LNCAP (cell line): ENCODE results near the gene BCAT1.

ENCODE experiments used
- TF ChIP-seq, protein P1 (sequence below): fragments of 450-650 bp; IDR thresholded peaks from 2 replicates; pipeline ENCODE4 v1.5.1; 2017; ENCODE audit warnings: mild to moderate bottlenecking

The BCAT1 gene

DNA sequence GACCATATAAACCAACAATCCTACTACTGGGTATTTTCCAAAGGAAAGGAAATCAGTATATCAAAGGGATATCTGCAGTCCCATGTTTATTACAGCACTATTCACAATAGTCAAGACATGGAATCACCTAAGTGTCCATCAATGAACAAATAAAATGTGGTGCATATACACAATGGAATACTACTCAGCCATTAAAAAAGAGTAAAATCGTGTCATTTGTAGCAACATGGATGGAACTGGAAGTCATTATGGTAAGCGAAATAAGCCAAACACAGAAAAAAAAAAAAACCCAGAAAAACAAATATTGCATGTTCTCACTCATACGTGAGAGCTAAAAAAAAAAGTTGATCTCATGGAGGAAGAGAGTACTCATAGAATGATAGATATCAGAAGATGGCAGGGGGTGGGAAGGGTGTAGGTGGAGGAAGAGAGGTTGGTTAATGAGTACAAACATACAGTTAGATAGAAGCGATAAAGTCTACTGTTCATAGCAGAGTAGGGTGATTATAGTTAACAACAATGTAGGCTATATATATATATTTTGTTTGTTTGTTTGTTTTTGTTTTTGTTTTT lies 49.3 kb downstream of the BCAT1 start:
- TF ChIP-seq, protein P1, sequence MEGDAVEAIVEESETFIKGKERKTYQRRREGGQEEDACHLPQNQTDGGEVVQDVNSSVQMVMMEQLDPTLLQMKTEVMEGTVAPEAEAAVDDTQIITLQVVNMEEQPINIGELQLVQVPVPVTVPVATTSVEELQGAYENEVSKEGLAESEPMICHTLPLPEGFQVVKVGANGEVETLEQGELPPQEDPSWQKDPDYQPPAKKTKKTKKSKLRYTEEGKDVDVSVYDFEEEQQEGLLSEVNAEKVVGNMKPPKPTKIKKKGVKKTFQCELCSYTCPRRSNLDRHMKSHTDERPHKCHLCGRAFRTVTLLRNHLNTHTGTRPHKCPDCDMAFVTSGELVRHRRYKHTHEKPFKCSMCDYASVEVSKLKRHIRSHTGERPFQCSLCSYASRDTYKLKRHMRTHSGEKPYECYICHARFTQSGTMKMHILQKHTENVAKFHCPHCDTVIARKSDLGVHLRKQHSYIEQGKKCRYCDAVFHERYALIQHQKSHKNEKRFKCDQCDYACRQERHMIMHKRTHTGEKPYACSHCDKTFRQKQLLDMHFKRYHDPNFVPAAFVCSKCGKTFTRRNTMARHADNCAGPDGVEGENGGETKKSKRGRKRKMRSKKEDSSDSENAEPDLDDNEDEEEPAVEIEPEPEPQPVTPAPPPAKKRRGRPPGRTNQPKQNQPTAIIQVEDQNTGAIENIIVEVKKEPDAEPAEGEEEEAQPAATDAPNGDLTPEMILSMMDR = no peak

DNA sequence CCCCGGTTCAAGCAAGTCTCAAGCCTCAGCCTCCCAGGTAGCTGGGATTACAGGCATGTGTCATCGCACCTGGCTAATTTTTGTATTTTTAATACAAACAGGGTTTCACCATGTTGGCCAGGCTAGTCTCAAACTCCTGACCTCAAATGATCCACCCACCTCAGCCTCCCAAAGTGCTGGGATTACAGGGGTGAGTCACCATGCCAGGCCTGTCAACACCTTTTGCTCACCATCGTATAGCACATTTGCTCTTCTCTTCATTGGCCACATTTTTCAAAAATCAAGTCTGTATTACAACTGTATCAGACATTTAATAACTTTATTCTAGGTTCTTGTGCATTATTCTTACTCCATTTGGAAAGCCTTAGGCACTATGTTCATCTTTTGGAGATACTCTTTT lies 50.3 kb downstream of the BCAT1 start:
- TF ChIP-seq, protein P1 = no peak

DNA sequence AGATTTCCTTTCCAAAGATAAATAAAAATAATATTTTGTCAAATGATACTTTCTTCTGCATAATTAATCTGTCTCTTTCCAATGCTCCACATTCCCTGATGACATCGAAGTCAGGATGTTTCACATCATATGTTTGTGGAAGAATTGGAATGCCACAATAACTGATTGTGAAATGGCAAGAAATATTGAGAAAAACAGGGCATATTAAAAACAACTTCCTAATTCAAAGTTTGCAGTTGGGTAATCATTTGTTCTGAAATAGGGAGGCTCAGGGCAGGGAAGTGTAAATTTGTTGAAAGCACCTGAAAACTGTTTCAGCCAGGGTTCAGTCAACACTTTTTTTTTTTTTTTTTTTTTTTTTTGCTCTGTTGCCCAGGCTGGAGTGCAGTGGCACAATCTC lies 50.7 kb downstream of the BCAT1 start:
- TF ChIP-seq, protein P1 = no peak

DNA sequence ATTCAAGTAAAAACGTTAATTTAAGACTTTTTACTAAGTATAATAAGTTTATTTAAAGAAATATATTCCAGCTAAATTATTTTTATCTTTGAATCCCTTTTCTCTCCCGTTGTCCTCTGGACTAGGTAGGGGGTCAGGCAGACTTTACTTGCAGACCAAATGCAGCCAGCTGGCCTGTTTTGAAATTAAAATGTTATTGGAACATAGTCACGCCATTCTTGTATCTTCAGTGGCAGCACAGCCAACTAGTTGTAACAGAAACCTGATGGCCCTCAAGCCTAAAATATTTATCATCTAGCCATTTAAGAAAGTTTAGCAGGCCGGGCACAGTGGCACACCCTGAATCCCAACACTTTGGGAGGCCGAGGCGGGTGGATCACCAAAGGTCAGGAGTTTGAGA lies 52.7 kb downstream of the BCAT1 start:
- TF ChIP-seq, protein P1 = no peak

DNA sequence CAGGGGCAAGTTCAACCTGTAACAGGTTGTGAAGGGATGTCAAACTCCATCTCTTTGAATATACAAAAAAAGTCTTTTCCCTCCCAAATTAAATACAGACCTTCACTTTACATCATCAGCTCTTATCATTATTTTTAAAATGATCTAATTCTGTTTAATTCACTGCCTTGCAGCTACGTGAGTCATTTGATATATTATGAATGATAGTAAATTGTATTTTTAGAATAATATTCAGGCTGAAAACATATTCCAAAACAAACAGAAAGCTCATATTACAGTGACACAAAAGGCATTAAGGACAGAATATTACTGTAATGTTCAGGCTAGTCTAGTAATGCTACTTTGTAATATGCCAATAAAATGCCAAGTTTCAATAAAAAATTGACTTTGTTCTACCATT lies 53.3 kb downstream of the BCAT1 start:
- TF ChIP-seq, protein P1 = no peak

DNA sequence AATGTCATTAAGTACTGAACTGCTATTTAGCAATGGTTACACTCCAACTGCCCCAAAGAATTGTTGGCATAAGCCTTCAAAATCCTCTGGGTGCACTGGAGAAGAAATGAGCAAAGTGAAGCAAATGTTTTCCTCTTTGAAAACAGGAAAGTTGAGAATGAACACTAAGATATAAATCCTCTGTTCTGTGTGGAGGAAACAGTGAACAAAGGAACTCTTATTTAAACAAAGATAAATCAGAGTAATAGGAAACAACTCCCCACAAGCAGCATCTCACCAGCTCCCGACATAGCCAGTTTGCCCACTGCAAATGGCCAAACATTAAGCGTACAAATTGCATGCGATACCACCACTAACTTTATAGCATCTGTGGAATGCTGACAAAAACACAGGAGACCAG lies 54.0 kb downstream of the BCAT1 start:
- TF ChIP-seq, protein P1 = no peak

DNA sequence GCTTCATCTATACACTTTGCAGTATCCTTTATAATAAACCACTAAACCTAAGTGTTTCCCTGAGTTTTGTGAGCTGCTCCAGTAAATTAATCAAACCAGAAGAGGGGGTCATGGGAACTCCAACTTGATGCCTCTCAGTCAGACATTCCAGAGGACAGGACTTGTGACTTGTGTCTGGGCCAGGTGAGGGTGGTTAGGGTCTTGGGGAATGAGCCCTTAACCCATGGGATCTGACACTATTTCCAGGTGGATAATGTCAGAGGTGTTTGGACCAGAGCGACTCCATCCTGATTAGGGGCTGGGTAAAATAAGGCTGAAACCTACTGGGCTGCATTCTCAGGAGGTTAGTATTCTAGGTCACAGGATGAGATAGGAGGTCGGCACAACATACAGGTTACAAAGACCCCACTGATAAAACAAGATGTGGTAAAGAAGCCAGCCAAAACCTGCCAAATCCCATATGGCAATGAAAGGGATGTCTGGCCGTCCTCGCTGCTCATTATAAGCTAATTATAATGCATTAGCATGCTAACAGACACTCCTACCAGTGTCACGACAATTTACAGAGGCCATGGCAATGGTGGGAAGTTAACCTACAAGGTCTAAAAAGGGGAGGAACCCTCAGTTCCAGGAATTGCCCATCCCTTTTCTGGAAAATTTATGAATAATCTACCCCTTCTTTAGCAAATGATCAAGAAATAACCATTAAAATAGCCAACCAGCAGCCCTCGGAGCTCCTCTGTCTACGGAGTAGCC lies 58.7 kb downstream of the BCAT1 start:
- TF ChIP-seq, protein P1 = no peak
